NCI-H2081 (cell line): ENCODE data around the gene CLIC6.

ENCODE experiments used
- DNase-seq, 2 experiments: peaks; one replicate each; lab custom pipeline; 2025; lab: John Stamatoyannopoulos, UW

Gene CLIC6

DNA sequence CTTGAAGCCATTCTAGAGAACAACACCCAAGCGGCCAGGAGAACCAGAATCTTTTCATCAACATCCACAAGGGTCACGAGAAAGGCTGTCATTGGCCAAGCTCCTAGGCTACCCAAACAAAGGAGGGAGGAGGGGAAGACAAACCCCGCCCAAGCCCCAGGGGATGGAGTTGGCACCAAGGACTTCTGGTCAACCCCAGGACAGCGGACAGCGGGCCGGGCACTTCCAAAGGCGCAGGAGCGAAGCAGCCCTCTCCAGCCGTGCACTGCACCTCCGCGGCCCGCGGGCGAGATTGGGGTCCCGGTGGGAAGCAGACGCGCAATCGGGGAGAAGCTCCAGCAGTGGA lies at the start of gene CLIC6:
TSS of gene CLIC6 (plus strand) at position 192 of the 346 bp plus-strand sequence. CDS start 395 bp downstream, outside the sequence.
- DNase-seq: no peak

DNA sequence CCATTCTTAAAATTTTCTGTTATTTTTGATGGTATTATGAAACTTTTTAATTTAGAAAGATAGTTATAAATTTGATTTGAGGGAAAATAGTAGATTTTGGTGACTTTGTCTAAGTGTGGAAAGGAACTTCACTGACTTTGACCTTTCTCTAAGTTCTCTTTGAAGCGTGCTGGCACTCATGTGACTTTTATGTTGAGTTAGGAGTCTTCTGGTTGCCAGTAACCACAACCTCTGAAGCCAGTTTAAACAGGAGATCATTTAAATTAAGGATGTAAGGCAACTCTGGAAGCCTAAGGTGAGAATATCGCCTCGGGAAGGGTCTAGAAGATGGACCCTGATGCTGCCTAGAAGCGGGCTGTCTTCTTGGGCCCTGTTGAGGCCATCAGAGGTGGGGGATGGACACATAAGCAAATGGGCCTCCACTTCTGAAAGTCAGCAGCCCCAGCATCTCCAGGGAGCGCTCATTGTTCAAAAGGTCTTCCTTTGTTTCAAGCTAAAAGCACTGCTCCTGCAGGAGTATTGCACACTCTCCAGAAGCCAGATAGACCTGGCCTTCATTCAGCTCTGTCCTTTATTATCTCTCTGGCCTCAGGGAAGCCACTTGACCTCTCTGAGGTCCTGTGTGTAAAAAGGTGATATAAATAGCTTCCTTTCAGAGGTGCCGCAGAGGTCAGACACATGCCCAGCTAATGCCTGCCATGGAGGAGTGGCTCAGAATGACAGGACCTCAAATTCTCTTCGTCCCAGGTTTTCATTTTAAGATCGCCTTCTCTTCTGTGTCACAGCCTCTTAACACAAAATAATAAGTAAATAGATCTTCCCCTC lies 48.7 kb upstream of the CLIC6 start:
- no peak for DNase-seq

DNA sequence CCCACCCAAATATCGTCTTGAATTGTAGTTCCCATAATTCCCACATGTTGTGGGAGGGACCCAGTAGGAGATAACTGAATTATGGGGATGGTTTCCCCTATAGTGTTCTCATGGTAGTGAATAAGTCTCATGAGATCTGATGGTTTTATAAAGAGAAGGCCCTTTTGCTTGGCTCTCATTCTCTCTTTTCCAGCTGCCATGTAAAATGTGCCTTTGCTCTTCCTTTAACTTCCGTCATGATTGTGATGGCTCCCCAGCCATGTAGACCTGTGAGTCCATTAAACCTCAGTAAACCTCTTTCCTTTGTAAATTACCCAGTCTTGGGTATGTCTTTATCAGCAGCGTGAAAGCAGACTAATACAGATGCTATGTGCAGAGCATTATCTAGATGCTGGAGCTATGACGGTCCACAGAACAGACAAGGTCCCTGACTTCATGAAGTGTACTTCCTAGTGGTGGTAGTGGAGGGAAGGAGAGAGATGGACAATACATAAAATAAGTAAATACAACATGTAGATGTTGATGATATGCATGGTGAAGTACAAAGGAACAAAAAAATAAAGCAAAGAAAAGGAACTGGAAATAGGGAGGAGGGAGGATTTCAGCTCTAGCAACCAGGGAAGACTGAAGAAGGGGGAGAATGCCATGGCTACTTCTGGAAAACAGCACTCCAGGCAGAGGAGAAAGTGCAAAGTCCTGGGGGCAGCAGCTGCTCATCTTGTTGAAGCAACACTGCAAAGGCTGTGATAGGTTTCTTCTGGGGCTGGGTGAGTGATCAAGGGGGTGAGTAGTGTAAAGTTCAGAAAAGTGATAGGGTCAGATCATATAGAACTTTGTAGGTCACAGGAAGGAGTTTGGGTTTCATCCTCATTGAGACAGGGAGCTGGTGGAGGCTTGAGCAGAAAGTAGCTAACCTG lies 47.1 kb upstream of the CLIC6 start:
- no peak for DNase-seq

DNA sequence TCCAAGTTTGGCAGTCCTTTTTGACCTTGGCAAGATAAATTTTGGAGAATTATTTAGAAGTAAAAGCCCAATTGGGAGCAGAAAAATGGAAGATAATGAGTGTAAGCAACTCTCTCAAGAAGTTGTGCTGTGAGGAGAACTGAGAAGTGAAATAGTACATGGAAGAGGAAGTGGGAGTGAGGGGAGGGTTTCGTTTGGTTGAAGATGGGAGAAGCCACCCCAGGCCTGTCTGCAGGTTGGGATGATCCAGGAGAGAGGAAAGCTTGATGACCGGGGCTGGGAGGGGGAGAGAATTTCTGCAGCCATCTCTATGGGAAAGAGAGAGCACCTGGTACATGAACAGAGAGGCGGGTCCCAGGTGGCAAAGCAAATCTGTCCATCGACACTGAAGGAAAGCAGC lies 45.3 kb upstream of the CLIC6 start:
- DNase-seq: no peak

GRCh38 chr21:34625030-34625593 lies 43.7 kb upstream of the CLIC6 start:
- no peak for DNase-seq

GRCh38 chr21:34626131-34626530 lies 42.7 kb upstream of the CLIC6 start:
- no peak for DNase-seq

GRCh38 chr21:34630536-34631143 lies 38.2 kb upstream of the CLIC6 start:
- DNase-seq: peak; percentile 44 to 55

GRCh38 chr21:34632498-34632897 lies 36.3 kb upstream of the CLIC6 start:
- no peak for DNase-seq

- no peak for DNase-seq
Observed at GRCh38 chr21:34635307-34635706, 33.5 kb upstream of the CLIC6 start.

GRCh38 chr21:34636961-34637360 lies 31.8 kb upstream of the CLIC6 start:
- DNase-seq: no peak

DNA sequence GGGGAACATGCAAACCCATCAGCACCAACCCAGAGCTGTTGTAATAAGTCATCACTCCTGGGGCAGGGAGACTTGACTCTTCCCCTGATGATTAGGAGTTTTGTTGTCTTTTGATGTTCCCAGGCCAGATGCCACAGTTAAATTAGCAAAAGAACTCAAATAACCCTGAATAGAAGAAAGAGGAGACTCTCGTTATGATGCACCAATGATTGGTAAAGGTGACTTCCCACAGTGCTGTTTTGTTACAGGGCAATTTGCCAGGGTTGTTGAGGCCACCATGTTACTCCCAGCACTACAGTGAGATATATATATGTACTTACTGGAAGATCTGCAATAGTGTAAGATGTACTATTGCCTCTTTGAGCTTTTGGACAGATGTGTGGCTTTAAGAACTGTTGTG lies 29.5 kb upstream of the CLIC6 start:
- DNase-seq: no peak

DNA sequence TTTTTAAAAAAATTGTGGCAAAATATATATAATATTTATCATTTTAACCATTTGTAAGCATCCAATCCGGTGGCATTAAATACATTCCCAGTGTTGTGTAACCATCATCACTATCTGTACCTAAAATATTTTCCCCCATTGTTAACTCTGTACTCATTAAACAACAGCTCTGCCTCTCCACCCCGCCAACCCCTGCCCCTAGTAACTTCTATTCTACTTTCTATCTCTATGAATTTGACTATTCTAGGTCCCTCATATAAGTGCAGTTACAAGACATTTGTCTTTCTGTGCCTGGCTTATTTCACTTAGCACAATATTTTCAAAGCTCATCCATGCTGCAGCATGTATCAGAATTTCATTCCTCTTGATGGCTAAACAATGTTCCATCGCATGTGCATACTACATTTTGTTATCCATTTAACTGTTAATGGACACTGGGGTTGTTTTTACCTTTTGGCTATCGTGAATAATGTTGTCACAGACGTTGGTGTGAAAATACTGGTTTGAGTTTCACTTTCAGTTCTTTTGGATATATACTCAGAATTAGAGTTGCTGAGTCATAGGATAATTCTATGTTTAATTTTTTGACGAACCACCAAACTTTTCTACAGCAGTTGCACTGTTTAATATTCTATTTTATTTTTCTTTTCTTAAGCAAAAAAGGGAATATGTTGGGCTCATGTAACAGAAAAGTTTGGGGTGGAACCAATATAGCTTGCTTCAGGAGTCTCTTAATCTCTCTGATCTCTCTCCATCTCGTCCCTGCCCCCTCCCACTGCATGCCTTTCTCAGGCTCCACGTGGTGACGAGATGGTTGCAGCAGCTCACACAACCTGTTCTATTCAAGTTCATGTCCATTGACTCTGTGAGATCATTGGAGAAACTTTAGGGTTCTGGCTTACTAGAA lies 28.7 kb upstream of the CLIC6 start:
- no peak for DNase-seq

DNA sequence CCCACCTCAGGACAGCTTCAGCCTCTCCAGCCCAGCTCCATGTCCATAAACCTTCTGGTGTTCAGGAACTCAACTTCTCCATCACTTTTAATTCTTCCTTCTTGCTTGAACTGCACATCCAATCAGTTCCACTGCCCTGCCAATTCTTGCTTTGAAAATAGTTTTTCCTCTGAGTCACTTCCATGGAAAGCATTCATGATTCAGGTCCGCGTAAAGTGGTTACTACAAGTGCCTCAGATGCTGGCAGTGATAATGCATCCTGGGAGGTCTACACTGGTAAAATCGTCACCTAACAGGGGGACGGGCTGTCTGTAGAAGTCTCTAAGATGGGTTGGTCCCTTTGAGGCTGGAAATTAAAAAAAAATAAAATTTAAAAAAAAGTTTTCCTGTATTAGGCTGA lies 27.9 kb upstream of the CLIC6 start:
- DNase-seq: no peak

GRCh38 chr21:34642211-34643075 lies 26.4 kb upstream of the CLIC6 start:
- DNase-seq: no peak

DNA sequence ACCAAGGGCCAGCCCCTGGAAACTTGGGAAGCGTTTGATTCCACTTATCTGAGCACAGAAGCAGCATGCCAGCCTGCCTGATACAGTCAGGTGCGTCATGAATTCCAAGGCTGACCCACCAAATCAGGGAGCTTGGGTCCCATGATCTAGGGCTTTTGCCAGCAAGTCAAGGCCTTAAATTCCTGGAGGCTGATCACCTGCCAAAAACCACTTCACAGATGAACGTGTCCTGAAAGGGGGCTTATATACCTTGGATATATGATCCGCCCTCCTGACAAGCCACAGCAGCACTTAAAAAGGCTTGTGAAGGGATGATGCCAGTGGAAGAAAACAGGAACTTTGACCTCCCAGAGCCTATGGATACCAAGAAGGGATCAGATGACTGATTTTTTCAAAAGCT lies 24.0 kb upstream of the CLIC6 start:
- DNase-seq: no peak

GRCh38 chr21:34647555-34647954 lies 21.2 kb upstream of the CLIC6 start:
- no peak for DNase-seq

- DNase-seq: no peak
Observed at GRCh38 chr21:34648739-34649297, 20.0 kb upstream of the CLIC6 start.

DNA sequence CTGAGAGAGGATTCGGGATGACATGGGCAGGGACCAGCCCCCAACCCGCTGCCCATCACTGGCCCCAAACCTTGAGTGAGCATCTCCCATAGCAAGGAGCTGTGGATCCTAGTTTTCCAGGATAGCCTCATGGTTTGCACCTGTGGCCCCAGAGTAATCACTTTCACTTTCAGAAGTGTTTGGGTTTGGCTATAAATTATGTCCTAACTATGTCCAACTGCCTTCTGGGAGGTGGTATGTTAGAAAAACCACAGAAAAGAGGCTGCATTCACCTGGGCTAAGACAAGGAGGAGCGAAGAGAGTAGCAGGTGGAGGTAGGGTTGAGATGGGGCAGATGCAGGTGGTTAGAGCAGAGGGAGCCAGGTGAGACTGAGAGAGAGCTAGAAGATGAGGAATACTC lies 19.4 kb upstream of the CLIC6 start:
- DNase-seq: no peak

DNA sequence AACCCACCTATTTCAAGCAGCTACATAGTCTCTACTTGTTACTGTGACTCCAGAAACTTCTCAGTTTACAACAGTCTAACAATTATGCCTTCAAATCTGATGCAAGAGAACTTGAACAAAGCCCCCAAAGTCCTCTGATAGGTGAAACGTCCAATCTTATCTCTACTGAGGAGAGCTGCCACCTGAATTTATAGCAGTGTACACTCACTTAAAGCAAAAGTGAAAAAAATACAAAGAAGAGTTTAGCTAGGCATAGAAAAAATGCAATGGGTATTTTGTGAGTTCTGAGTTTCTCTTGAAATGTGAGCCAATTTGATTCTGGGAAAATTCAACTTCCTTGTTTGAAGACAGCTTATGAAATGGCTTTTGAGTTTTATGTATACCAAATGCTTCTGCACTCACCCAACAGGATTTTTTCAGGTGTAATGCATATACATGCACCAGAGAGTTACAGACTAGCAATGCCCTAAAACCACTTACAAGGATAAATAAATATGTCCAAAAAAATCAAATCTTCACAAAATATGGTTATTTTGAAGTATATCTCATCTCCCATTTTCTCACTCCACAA lies 17.8 kb upstream of the CLIC6 start:
- DNase-seq: no peak

GRCh38 chr21:34651642-34652041 lies 17.2 kb upstream of the CLIC6 start:
- DNase-seq: no peak
